HG03378 (cell line): ENCODE measurements around the gene OR2W1.

ENCODE experiments used
- ATAC-seq: cut with Tn5 transposase; IDR thresholded peaks from one replicate; pipeline ENCODE4 v1.9.1; 2021; ENCODE audit warnings: mild to moderate bottlenecking, moderate library complexity; ENCODE audit not compliant: unreplicated experiment

The OR2W1 gene

GRCh38 chr6:29045075-29045474 is at the start of gene OR2W1:
TSS of gene OR2W1 (minus strand) at chr6:29045175. CDS start at chr6:29045175, 0 bp downstream.
- ATAC-seq, result no peak

- ATAC-seq, result no peak
These were observed 48.0 kb upstream of the OR2W1 start for GRCh38 chr6:29092957-29093356.

GRCh38 chr6:29087213-29087612 is 42.2 kb upstream of the OR2W1 start, which contains the start of gene OR2B3:
TSS of gene OR2B3 (minus strand) at chr6:29087313. CDS start at chr6:29087248, 65 bp downstream.
- ATAC-seq, result no peak

DNA sequence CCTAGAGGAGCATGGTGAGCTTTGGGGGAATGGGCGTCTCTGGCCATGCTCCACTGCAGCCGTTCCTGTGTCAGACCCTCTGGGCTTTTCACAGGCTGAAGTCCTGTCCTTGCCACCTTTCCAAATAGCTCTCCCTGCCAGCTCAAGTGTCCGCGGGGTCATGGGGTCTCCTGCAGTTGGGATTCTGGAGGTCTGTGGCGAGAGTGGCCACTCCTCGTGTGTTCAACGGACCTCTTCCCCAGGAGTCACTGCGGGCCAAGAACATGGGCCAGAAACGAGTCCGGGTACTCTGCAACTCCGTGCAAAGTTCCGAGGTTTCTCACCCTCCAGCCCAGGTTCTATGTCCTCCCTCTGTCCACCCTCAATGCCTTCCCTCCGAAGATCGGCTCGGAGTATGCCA is 37.5 kb upstream of the OR2W1 start:
- no peak for ATAC-seq

DNA sequence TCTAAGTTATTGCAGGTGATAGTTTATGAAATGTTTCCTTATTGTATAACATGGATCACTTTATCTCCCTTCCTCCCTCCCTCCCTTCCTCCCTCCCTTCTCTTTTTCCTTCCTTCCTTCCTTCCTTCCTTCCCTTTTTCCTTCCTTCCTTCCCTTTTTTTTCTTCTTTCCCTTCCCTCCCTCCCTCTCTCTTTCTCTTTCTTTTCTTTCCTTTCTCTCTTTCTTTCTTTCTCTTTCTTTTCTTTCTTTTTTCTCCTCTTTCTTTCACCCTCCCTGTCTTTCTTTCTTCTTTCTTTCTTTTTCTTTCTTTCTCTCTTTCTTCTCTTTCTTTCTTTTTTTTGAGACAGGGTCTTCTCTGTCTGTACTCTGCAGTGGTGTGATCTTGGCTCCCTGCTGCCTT is 36.3 kb upstream of the OR2W1 start:
- ATAC-seq, result no peak

DNA sequence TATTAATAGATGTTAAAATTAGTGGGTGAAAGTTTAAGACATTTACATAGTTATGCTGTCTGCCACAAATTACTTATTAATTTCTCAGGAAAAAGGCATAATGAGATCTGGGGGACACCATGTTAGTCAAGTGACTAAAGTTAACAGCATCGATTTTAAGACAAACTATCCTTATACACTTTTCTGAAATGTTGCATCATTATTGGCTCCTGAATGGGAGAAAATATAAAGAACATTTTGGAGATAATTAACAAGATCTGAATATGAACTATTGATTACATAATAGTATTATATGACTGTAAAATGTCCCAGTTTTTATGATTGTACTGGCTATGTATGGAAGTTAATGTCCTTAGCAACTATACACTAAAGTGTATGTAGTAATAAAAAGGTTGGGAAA is 34.2 kb upstream of the OR2W1 start:
- ATAC-seq, result no peak

DNA sequence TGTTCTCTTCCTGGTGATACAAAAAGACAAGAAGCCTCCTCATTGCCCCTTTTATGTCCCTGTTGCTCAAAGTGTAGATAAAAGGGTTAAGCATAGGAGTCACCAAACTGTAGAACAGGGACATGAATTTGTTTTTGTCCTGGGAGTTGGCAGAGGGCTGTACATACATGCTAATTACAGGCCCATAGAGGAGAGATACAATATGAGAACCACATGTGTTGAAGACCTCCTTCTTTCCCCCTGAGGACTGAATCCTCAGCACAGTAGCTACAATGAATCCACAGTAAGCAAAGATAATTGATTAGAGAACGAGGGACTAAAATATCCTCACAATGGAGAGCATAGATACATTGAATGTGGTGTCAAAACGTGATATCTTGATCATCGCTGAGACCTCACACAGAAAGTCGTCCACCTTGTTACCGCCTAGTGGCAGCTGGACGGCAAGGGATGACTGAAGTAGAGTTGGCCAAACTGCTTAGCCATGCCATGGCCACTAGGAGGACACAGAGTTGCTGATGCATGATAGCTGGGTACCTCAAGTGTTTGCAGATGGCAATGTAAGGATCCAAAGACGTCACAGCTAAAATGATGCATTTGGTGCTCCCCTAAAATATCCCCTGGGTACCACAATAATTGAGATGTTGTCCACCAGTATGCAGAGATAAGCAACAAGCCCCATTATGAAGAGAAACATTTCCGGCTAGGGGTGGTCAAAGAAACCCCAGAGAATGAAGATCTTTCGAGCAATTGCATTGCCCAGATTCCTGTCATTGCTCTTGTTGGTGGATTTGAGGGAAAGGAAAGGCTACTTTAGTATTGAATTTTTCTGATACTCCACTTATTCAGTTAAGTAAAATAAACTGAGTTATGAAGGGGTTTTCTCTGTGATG is 27.1 kb upstream of the OR2W1 start:
- no peak for ATAC-seq

GRCh38 chr6:29051680-29052079 is 6.7 kb upstream of the OR2W1 start:
- ATAC-seq, result no peak

- ATAC-seq, result no peak
These were observed 9.0 kb downstream of the OR2W1 start for GRCh38 chr6:29035951-29036350.

GRCh38 chr6:29028821-29029220 is 16.2 kb downstream of the OR2W1 start:
- no peak for ATAC-seq

DNA sequence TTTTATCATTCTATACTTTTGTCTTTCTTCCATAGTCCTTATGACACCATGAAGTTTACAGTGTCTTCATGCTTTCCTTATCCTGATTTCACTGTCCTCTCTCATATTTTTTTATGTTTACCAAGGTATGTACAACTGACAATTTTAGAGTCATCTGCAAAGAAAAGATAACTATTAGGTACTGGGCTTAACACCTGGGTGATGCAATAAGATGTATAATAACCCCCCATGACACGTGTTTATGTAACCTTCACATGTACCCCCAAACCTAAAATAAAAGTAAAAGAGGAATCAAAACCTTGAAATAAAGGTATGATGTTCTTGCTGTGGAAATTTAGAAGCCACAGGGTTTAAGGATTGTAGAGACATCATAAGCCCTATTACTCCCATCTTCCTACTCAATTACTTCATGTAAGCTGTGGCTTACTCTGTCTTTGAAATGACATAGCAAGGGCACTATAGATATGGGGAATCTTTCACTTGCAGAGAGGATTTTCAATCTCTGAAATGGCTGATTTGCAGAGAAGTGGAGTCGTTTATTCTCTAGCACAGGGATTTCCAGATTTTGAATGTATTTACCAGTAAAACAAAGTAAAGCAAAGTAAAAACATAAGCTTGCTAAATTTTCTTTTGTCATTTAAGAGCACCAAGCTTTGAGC is 18.9 kb downstream of the OR2W1 start:
- ATAC-seq, result no peak

- ATAC-seq, result no peak
These were observed 23.5 kb downstream of the OR2W1 start for GRCh38 chr6:29021434-29021833.

DNA sequence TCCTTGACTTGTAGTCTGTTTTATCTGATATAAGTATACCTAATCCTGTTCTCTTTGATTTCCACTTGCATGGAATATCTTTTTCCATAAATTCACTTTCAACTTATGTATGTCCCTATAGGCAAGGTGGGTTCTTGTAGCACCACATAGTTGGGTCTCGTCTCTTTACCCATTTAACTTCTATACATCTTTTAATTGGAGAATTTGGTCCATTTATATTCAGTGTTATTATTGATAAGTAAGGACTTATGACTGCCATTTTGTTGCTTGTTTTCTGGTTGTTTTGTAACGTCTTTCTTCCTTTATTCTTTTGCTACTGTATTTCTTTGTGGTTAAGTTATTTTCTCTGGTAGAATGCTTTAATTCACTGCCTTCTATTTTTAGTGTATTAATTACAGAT is 25.3 kb downstream of the OR2W1 start:
- no peak for ATAC-seq

DNA sequence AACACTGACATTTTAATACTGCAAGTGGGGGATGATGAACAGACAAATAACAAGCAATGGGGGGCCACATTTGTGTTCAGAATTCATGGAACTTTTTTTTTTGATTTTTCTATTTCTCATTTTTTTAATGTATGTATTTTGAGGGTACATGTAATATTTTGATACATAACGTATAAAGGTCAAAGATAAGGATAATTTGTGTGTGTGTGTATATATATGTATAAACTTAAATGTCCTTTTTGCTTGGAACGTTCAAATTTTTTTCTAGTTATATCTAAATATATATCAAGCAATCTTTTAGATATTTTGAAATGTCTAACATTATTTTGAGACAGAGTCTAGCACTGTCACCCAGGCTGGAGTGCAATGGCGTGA is 27.6 kb downstream of the OR2W1 start:
- ATAC-seq, result no peak

DNA sequence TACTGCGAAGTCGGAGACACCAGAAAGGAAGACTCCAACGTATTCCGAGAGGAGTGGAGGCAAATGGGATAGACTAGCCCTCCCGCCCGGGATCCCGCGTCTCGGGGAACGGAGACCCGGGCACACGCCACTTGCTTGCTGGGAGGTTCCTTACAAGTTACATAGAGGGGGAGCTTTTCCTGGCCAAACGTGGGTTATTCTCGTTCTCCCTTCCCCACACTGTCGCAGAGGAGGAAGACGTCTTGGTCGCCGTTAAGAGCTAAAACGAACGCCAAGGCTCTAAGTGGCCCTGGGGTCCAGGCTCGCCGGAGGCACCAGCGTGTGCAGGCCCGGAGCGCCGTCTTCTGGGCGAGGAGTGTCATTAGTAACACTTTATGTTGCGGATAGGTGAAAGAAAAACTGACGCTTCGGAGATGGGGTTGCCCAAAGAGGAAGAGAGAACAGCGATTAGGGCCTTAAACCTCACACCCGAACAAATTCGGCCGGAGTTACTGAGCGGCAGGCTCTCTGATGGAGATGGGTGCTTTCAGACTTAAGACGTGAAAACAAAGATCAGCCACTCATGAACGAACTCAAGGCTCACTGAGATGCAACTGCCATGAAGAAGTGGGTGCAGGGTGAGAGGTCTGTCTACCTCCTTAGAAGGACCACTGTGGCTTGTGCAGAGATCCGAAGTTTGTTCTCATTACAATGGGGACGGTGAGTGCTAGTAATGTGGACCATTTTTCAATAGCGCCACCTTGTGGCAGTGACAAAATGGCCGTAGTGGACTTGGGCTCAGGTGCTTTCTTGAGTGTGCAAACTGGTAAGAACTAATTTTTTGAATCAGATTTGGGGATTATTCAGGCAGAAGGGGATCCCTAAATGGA is 28.2 kb downstream of the OR2W1 start:
- ATAC-seq, result peak; percentile 62

DNA sequence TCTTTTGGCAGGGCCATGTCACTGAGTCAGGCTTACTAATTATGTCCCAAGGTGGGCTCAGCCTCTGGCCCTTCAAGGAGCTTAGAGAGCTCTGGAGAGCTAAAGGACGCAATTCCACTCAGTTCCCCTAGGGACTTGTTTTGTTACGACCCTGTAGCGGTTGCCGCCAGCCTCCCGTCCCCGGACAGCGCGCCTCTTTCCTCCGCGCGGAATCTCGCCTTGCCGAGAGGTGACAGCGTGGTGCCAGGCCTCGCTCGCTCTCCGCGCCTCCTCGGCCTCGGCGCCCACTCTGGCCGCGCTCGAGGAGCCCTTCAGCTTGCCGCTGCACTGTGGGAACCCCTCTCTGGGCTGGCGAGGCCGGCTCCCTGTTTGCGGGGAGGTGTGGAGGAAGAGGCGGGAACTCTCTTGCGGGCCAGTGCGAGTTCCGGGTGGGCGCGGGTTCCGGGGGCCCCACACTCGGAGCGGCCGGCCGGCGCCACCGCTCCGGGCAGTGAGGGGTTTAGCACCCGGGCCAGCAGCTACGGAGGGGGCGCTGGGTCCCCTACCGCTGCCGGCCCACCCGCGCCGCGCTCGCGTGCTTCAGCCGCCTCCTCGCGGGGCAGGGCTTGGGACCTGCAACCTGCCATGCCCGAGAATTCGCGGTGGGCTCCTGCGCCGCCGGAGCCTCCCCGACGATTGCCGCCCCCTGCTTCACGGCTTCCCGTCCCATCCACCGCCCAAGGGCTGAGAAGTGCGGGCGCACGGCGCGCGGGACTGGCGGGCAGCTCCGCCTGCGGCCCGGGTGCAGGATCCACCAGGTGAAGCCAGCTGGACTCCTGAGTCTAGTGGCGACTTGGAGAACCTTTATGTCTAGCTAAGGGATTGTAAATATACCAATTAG is 30.0 kb downstream of the OR2W1 start:
- ATAC-seq, result no peak

DNA sequence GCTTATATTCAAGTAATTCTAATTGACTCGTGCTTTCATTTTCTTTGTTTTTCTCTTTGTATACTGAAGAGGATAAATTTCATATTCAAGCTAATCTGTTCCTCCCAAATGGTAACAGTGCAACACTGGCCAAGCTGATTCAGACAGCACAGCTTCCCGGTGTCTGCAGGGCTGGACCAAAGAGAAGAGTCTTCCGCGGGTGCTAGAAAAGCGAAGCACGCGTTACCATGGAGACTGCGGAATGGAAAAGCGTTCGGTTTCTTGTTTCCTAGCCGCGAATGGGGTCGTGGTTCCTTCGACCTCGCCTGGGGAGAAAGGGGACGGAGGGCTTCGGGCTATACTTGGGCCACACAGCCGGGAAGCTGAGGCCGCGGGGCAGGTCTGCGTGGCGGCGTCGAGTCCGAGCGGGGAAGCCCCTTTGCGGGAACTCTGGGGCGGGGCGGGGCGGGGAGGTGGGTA is 33.7 kb downstream of the OR2W1 start:
- no peak for ATAC-seq

- no peak for ATAC-seq
These were observed 35.6 kb downstream of the OR2W1 start for GRCh38 chr6:29009358-29009757.

DNA sequence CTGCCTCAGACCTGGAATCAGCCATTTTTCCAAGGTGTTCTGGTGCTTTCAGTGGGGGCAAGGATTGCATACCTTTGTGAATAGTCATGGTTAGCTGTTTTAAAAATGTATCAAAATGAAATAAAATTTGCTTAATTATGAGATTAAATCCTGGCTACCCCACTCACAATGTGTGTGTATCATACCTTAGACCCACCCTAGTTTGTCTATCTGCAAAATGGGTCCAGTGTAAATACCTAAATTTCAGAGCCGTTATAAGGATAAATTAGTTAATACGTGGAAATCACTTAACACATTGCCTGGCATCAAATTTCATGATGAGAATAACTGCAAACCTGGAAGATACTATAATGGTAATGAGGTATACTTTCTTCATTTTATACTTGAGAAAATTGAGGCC is 36.9 kb downstream of the OR2W1 start:
- no peak for ATAC-seq

- ATAC-seq, result no peak
These were observed 39.6 kb downstream of the OR2W1 start, which contains the start of gene ZNF311 for GRCh38 chr6:29005183-29005885. TSS of gene ZNF311 (minus strand) at chr6:29005315. CDS start at chr6:29003954, 1,361 bp downstream.
